SU-DHL-6 (cell line): ENCODE measurements around the gene PRCD.

Source experiments
- EZH2phosphoT487 ChIP-seq: fragments of 200-600 bp; sonication (generic), shearing (Covaris generic); conservative IDR thresholded peaks from 2 replicates; pipeline ENCODE4 v1.6.1; 2018; ENCODE audit warnings: mild to moderate bottlenecking, antibody characterized with exemption, low read length, moderate library complexity, mixed read lengths
- TF ChIP-seq, protein P1 (sequence below): fragments of 200-600 bp; sonication (generic); IDR thresholded peaks from one replicate; pipeline ENCODE4 v1.5.1; 2017; ENCODE audit warnings: antibody characterized with exemption, mild to moderate bottlenecking, low read length, moderate library complexity; ENCODE audit not compliant: insufficient read depth, poor library complexity, severe bottlenecking

DNA sequence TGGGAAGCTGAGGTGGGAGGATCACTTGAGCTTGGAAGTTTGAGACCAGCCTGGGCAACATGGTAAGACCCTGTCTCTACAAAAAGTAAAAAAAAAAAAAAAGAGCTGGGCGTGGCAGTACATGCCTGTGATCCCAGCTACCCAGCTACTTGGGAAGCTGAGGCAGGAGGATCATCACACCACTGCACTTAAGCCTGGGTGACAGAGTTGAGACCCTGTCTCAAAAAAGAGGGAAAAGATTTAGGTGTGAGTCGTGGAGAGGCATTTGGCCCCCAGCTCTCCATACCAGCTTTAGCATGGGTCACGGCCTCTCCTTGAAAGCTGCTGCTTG is 26.7 kb downstream of the PRCD start:
- TF ChIP-seq, protein P1, sequence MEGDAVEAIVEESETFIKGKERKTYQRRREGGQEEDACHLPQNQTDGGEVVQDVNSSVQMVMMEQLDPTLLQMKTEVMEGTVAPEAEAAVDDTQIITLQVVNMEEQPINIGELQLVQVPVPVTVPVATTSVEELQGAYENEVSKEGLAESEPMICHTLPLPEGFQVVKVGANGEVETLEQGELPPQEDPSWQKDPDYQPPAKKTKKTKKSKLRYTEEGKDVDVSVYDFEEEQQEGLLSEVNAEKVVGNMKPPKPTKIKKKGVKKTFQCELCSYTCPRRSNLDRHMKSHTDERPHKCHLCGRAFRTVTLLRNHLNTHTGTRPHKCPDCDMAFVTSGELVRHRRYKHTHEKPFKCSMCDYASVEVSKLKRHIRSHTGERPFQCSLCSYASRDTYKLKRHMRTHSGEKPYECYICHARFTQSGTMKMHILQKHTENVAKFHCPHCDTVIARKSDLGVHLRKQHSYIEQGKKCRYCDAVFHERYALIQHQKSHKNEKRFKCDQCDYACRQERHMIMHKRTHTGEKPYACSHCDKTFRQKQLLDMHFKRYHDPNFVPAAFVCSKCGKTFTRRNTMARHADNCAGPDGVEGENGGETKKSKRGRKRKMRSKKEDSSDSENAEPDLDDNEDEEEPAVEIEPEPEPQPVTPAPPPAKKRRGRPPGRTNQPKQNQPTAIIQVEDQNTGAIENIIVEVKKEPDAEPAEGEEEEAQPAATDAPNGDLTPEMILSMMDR: no peak
- TF ChIP-seq EZH2phosphoT487: no peak
